NCI-H2029 (cell line): ENCODE results near the gene SLC2A14.
A peak's percentile ranks its signal among the peaks of the same experiment; 100 is the strongest.
"Not testable (repeated sequence)": the region's sequence is repeated elsewhere in the genome, so short reads cannot be mapped to it uniquely, and the experiment has no call there.

Source experiments
- DNase-seq: peaks from one replicate; lab custom pipeline; 2025; lab: John Stamatoyannopoulos, UW

The SLC2A14 gene

DNA sequence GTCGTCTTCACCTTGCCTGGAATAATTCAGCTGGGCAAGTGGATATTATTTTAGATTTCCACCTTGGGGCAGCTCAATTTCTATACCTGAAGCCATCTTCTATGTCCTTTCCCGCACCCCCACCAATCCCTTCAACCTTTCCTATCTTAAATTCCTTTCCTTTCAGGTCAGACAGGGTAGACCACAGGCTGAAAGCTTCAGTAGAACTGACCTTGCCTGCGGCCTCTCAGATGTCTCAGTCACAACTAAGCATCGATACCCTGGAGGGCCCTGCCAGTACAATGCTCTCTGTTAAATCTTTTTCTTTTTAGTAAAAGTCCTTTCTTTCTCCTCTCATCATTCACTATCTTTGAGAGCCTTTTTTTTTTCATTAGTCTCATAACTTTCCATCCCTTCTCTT lies 38.9 kb downstream of the SLC2A14 start:
- DNase-seq, result no peak

DNA sequence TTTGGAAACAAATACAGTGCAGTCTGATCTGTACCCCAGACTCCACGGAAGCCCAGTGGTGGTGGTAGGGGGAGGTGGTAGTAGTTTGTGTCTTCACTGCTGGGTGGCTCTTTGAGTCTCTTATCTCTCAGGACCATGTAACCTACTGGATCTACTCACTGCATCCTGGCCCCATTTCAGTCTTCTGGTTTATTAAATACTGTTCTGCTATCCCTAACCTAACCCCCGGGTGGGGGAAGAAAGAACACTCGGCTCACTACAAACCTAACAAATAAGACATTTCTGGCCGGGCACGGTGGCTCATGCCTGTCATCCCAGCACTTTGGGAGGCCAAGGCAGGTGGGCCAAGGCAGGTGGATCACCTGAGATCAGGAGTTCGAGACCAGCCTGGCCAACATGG lies 39.5 kb downstream of the SLC2A14 start:
- not testable (repeated sequence) for DNase-seq

DNA sequence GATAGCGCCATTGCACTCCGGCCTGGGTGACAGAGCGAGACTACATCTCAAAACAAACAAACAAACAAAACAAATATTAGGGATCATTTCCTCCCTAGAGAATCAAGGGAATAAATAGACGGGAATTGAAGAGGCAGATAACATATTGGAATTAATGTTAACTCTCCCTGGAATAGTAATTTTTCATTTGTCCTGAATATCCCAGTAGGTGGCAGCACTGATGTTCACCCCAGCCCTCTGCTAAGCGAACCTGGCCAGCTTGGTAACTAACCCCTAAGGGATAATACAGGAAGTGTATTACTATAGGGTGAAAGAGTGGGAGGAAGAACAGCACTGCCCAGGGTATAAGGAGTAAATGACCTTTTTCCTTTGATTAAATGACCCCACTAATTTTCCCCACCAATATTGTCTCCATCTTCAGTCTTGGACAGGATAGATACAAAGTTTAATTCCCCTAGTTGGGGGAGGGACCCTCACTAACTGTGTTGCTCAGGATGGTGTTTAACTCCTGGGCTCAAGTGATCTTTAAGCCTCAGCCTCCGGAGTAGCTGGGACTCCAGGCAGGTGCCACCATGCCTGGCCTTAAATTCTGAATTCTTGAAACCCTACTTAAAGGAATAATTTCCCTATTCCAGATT lies 40.5 kb downstream of the SLC2A14 start:
- no peak for DNase-seq

DNA sequence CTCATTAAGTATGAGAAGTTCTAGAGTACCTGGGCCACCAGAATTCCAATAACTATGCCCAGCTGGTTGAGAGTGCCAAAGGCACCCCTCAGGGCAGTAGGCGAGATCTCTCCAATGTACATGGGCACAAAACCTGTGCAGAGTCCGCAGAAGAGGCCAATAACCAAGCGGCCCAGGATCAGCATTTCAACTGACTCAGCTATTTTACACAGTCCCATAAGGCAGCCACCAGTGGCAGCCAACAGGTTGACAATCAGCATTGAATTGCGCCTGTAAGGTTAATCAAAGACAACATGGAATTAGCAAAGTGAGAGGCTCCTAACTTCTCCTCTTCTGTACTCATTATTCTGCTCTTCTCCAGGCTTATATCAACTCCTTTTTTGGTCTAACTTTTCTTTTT lies 43.0 kb downstream of the SLC2A14 start:
- DNase-seq, result not testable (repeated sequence)

DNA sequence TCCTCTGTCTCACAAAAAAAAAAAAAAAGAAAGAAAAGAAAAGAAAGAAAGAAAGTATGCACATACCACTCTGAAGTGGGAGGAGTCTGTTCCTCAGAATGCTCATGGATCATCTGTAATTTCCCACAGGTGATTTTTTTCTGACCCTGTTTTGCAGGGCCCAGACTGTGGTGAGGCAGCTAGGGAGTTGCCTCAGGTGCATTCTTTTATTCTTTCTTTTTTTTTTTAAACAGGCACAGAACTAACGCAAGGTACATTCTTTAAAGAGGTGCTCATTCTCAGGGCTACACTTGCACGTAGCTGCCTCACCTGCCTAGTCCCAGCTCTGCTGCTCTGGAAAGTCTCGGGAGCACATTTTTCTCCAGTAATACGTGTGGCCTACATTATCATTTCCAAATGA lies 47.0 kb downstream of the SLC2A14 start:
- DNase-seq, result not testable (repeated sequence)

DNA sequence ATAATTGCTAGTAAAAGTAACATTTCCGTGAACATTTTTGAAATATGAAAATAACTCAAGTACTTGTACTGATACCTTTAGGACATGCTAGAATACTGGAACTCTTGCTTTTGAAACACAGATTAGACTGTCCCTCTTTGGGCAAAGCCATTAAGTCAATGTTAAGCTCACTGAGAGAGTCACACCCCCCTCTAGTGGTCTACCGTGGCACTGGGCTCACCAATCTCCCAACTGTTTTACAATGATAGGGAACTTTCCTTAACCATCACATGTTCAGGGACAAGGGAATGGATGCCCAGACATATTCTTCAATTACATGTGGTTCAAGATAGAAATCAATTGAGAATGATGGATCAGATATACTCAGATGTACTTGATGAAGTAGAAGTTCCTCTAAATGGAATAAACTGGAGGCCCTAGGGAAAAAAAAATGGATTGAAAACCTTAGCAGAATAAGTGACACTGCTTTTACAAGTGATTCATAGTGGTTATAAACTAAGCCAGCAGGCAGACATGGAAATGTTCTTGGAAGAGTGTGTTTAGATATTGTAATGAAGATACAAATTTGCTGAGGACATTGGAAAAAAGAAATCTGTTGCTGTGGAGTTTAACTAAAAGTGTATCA lies 65.7 kb downstream of the SLC2A14 start:
- DNase-seq, result peak; percentile 5

DNA sequence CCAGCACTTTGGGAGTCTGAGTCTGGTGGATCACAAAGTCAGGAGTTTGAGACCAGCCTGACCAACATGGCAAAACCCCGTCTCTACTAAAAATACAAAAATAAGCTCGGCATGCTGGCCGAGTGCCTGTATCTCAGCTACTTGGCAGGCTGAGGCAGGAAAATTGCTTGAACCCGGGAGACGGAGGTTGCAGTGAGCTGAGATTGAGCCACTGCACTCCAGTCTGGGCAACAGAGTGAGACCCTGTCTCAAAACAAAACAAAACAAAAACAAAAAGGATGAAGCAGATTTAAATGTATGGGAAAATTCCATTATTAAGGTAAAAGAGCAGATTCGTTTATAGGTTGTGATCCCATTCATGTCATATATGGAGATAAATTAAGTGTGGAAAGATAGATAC lies 66.4 kb downstream of the SLC2A14 start:
- DNase-seq, result not testable (repeated sequence)

DNA sequence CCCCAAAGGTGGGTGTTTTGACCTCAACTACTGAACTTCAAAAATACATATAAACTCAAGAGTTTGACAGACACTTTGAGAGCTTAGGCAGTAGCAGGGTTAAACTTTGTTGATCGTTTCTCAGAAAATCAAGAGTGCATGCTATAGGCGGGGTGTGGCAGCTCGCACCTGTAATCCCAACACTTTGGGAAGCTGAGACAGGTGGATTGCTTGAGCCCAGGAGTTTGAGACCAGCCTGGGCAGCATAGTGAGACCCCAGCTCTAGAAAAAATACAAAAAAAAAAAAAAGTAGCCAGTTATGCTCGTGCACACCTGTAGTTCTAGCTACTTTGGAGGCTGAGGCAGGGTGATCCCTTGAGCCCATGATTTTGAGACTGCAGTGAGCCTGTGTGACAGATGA lies 71.3 kb downstream of the SLC2A14 start:
- DNase-seq, result no peak

DNA sequence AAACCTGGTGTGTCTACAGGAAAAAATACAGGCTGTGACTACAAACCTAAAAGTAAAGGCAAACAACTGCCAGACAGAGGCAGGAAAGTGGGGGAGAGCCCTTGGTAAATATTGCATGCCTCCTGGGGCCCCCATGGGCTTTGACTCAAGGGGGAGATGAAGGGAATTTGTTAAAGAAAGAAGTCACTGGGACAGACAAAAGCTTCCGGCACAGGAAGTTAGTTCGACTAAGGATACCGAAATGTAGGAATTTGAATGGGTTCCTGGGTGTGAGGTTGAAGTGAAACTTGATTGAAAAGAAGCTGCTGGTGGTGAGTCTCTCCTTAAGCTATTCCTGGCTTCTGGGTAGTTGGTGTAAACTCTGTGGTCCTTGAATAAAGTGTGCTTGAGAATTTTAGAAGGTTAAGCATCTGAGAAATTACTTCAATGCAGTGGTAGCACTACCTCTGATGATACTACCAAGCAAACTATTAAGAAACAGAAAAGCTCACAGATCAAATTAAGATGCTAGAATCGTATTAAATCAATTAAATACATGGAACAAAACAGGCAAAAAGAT lies 73.9 kb downstream of the SLC2A14 start:
- not testable (repeated sequence) for DNase-seq

DNA sequence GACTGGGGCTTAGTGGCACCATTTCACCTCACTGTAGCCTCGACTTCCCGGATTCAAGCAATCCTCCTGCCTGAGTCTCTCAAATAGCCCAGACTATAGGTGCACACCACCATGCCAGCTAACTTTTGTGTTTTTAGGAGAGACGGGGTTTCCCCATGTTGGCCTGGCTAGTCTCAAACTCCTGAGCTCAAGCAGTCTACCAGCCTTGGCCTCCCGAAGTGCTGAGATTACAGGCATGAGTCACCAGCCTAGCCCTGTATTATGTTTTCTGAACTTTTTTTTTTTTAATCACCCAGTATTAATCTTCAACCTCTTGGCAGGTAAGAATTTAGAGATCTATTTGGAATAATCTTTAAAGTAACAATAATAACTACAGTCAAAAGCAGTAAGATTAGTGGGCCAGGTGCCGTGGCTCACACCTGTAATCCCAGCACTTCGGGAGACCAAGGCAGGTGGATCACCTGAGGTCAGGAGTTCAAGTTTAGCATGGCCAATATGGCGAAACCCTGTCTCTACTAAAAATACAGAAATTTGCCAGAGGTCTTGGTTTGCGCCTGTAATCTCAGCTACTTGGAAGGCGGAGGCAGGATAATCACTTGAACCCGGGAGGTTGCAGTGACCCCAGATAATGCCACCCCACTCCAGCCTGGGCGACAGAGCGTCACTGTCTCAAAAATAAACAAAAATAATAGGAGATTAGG lies 74.9 kb downstream of the SLC2A14 start:
- DNase-seq, result no peak

DNA sequence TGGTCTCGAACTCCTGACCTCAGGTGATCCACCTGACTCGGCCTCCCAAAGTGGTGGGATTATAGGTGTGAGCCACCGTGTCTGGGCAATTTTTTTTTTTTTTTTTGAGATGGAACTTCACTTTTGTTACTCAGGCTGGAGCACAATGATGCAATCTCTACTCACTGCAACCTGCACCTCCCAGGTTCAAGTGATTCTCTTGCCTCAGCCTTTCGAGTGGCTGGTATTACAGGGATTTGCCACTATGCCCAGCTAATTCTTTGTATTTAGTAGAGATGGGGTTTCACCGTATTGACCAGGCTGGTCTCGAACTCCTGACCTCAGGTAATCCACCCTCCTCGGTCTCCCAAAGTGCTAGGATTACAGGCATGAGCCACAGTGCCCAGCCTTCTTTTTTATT lies 75.4 kb downstream of the SLC2A14 start:
- DNase-seq, result not testable (repeated sequence)

DNA sequence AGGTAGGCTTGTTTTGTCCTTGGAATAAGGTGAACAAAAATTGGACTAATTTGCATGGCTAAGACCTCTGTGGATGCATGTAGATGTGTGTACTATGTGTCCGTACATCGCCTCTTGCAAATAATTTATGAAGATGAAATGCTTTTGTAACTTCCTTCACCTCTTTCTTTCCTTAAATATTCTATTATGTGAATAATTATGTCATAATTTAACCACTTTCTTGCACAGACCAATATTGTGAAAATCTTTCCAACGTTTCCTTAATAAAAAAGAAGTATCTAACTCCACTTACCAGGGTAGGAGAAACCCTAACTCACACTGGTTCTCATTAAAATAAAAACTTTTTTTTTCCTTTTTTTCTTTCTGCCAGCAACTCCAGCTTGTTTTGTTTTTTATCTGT lies 79.5 kb downstream of the SLC2A14 start:
- no peak for DNase-seq

DNA sequence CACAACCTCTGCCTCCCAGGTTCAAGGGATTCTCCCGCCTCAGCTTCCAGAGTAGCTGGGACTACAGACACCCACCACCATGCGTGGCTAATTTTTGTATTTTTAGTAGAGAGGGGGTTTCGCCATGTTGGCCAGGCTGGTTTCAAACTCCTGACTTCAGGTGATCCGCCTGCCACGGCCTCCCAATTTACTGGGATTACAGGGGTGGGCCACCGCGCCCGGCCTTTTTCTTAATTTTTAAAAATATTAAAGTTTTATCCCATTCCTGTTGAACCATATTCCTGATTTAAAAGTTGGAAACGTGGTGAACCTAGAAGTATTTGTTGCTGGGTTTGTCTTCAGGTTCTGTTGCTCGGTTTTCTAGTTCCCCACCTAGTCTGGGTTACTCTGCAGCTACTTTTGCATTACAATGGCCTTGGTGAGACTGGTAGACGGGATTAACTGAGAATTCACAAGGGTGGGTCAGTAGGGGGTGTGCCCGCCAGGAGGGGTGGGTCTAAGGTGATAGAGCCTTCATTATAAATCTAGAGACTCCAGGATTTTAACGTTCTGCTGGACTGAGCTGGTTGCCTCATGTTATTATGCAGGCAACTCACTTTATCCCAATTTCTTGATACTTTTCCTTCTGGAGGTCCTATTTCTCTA lies 83.7 kb downstream of the SLC2A14 start, which contains the start of gene NANOG:
Gene NANOG, plus strand, starts transcription at position 519 of the 645 bp plus-strand sequence. CDS start 213 bp downstream, outside the sequence.
- not testable (repeated sequence) for DNase-seq

DNA sequence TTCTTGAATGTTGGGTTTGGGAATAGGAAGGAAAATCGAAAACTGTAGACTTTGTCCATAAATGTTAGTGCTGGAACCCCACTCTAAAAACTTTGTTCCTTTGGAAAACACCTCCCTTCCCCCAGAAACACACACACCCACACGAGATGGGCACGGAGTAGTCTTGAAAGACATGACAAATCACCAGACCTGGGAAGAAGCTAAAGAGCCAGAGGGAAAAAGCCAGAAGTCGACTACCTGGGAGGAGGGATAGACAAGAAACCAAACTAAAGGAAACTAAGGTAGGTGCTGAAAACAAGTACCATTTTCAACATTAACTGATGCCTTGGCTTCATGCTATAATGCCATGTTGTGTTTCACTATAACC lies 84.4 kb downstream of the SLC2A14 start:
- no peak for DNase-seq

DNA sequence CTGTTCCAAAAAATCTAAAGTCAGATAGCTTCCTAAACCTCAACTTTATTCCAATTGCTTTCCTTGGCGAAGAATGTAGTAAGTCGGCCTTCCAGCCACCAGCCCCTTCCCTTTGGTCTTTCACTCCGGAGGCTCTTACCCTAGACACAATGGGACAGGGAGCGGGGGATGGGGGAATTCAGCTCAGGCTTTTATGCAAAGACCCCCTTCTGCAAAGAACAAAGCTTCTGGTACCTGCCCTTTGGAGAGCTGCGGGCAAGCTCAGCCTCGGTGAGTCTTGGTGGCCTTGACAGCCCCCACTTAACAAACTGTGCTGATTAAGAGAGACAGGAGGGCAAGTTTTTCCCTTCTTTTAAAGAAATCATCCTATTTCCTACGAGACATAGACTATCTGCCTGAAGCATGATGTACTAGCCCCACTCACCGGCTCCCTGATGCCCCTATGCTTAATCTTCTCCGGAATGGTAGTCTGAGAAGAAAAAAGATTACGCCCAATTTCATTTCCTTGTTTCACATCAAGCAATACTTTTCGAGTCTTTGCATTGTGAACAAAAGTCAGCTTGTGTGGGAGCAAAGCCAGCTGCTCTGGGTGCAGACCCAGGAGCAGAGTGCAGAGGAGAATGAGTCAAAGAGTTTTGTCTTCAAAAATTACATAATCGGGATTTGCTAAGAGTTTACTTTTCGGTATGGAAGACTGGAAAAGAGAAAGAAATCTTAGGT lies 85.0 kb downstream of the SLC2A14 start:
- no peak for DNase-seq

DNA sequence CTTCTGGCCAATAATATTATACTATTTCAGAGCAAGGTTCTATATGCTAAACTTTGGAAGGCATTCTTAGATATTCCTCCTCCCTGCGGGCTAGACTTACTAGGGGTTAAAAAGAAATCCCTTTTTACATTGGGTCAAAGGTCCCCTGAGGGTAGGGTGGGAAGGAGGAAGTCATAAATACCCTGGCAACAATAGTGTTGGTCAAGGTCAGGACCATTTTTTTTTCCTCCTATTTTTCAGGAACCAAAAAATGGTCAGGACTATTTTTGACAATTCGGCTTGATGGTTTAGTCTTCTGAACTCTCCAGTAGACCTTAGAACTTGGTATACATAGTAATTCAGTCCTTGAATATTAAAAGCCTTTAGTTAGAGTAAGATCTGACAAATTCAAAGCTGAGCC lies 88.0 kb downstream of the SLC2A14 start:
- DNase-seq, result no peak

DNA sequence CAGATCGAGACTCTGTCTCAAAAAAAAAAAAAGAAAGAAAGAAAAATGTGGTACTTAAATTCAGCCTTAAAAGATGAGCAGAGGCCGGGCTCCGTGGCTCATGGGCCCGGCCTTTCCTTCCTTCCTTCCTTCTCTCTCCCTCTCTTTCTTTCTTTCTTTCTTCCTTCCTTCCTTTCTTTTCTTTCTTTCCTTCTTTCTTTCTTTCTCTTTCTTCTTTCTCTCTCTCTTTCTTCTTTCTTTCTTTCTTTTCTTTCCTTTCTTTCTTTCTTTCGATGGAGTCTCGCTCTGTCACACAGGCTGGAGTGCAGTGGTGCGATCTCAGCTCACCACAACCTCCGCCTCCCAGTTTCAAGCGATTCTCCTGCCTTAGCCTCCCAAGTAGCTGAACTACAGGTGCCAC lies 89.3 kb downstream of the SLC2A14 start:
- DNase-seq, result not testable (repeated sequence)

DNA sequence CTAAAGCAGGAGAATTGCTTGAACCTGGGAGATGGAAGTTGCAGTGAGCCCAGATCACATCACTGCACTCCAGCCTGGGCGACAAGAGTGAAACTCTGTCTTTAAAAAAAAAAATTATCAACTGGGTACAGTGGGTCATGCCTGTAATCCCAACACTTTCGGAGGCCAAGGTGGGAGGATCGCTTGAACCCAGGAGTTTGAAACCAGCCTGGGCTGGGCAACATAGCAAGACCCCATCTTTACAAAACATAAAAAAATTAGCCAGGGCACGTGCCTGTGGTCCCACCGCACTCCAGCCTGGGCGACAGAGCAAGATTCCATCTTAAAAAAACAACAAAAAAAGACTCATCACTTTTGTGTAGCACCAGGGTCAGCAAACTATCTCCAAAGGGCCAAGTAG lies 90.7 kb downstream of the SLC2A14 start:
- no peak for DNase-seq

DNA sequence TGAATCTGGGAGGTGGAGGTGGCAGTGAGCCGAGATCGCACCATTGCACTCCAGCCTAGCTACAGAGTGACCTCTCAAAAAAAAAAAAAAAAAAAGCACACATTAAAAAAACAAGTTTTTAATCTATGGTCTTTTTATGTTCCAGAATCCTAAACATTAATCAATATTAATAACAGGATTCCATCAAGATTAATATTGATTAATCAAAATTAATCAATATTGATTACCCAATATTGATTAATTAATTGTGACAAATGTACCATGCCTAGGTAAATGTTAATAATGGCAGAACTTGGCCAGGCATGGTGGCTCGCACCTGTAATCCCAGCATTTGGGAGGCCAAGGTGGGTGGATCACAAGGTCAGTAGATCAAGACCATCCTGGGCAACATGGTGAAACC lies 91.4 kb downstream of the SLC2A14 start:
- DNase-seq, result no peak

DNA sequence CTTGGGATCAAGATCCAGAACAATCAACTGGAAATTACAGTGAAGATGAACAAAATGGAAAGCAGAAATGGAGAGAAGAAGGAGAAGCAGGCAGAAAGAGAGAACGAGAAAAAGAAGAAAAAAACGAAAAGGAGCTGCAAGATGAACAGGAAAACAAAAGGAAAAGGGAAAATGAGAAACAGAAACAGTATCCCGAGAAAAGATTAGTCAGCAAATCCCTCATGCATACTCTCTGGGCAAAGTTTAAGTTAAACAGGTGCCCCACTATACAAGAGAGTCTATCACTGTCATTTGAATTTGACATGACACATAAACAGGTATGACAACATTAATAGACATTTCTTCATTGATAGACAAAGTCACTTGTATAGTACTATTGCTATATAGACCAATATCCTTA lies 102.7 kb downstream of the SLC2A14 start:
- DNase-seq, result no peak
